GM12878 (cell line): ENCODE measurements around the gene SIGLEC5. TPM values are rescaled to one million over a fixed set of nuclear protein-coding genes. Genes with fewer than 3 reads are reported as not detected.

Source experiments
- ATAC-seq: fragments of 200-7000 bp; cut with Tn5 transposase; 3 replicates; pipeline ENCODE4 v1.9.1; 2020; ENCODE audit warnings: mild to moderate bottlenecking, moderate library complexity
- BruUV-seq: library from RNA; stranded (reverse); fragments of 400-500 nt; replicated peaks from 2 replicates; lab custom pipeline; 2021; lab: Mats Ljungman, UMichigan
- CTCF ChIA-PET: fragments of 300-600 bp; sonication (Branson Sonifier 250); formaldehyde crosslinking; extraction: SDS; loops from one replicate; lab custom pipeline; 2021; ENCODE audit warnings: inconsistent platforms; lab: Yijun Ruan, JAX
- POLR2A ChIA-PET: fragments of 350-600 bp; formaldehyde crosslinking; extraction: SDS; loops from one replicate; lab custom pipeline; 2021; ENCODE audit warnings: inconsistent platforms; lab: Charles Lee
- RAD21 ChIA-PET: fragments of 300-600 bp; sonication (Branson Sonifier 250); formaldehyde crosslinking; loops from one replicate; lab custom pipeline; 2023; ENCODE audit warnings: antibody characterized with exemption; ENCODE audit not compliant: unreplicated experiment; lab: Charles Lee
- SMC1A ChIA-PET: fragments of 300-600 bp; sonication (Branson Sonifier 250); formaldehyde crosslinking; loops from one replicate; lab custom pipeline; 2023; ENCODE audit not compliant: unreplicated experiment, uncharacterized antibody; lab: Charles Lee
- DNase-seq: peaks from one replicate; pipeline ENCODE4 v3.0.0-alpha.2; 2011; ENCODE audit warnings: low read depth, low spot score
- FAIRE-seq: peaks from 3 replicates; lab custom pipeline; 2011; peaks lifted over from hg19 to GRCh38; lab: Jason Lieb, UNC
- H2AFZ ChIP-seq: 2 replicates; pipeline ENCODE4 v1.6.0; 2011; ENCODE audit warnings: low read depth, low read length, control low read depth; ENCODE audit not compliant: control insufficient read depth
- H3K27ac ChIP-seq: 2 replicates; pipeline ENCODE4 v1.5.1; 2011; ENCODE audit warnings: control low read depth; ENCODE audit not compliant: control insufficient read depth, insufficient read depth
- H3K27me3 ChIP-seq, 2 experiments: replicated peaks in 1 of 2; 2 replicates each; pipeline versions ENCODE4 v1.6.0 to v1.6.1; 2011; ENCODE audit warnings: low read length in 1 of 2; ENCODE audit not compliant: control insufficient read depth in 2 of 2, insufficient read depth in 2 of 2
- H3K36me3 ChIP-seq, 2 experiments: 2 replicates each; pipeline ENCODE4 v1.5.1; 2011; ENCODE audit warnings: low read length in 1 of 2; ENCODE audit not compliant: control insufficient read depth in 2 of 2, insufficient read depth in 2 of 2
- H3K4me1 ChIP-seq: 2 replicates; pipeline ENCODE4 v1.6.1; 2011; ENCODE audit warnings: mild to moderate bottlenecking, low read length, moderate library complexity, mixed read lengths; ENCODE audit not compliant: control insufficient read depth, insufficient read depth
- H3K4me2 ChIP-seq: 2 replicates; pipeline ENCODE4 v1.6.0; 2011; ENCODE audit warnings: control low read depth; ENCODE audit not compliant: control insufficient read depth, insufficient read depth
- H3K4me3 ChIP-seq: fragments of 200-600 bp; sonication (generic); 2 replicates; pipeline ENCODE4 v1.5.1; 2016
- H3K79me2 ChIP-seq: 2 replicates; pipeline ENCODE4 v1.6.0; 2011; ENCODE audit warnings: low read length; ENCODE audit not compliant: control insufficient read depth, insufficient read depth
- H3K9ac ChIP-seq: 2 replicates; pipeline ENCODE4 v1.8.0; 2011; ENCODE audit warnings: low read length, control low read depth, mixed read lengths; ENCODE audit not compliant: control insufficient read depth, insufficient read depth
- H3K9me3 ChIP-seq: replicated peaks from 3 replicates; pipeline ENCODE4 v1.5.1; 2011; ENCODE audit warnings: mild to moderate bottlenecking, low read length; ENCODE audit not compliant: control insufficient read depth, insufficient read depth
- H4K20me1 ChIP-seq: 2 replicates; pipeline ENCODE4 v1.6.0; 2011; ENCODE audit not compliant: control insufficient read depth, insufficient read depth
- CTCF ChIP-seq, 3 experiments: IDR thresholded peaks in 2 of 3; conservative IDR thresholded peaks in 1 of 3; 2 replicates each; pipeline ENCODE4 v1.5.1; 2011; ENCODE audit warnings: low read depth in 3 of 3, low read length in 3 of 3, mild to moderate bottlenecking in 3 of 3, control low read depth in 2 of 3, moderate library complexity in 2 of 3, inconsistent platforms in 1 of 3, mixed read lengths in 1 of 3; ENCODE audit not compliant: control insufficient read depth in 2 of 3, insufficient read depth in 1 of 3; ENCODE audit errors: extremely low read depth in 1 of 3
- WGBS: methylation state at CpG from one replicate; pipeline ENCODE4 v1.1.6; 2016; ENCODE audit warnings: low lambda C conversion rate; ENCODE audit not compliant: insufficient replicate concordance, insufficient coverage; ENCODE audit errors: missing lambda C conversion rate; 5-methylcytosine and 5-hydroxymethylcytosine counted together
- in situ Hi-C: fragments of 300-500 bp; cut with MboI; formaldehyde crosslinking; loops from 9 replicates; pipeline ENCODE4 v1.14.3; 2018; ENCODE audit warnings: mixed read lengths
- intact Hi-C: fragments of 100-400 bp; cut with micrococcal nuclease; formaldehyde crosslinking; loops from one replicate; pipeline ENCODE4 v1.14.2; 2022; ENCODE audit not compliant: unreplicated experiment
- polyA plus RNA-seq, 11 experiments: library from polyadenylated mRNA; depleted of rRNA in 4 of 11; unstranded in 6 of 11; stranded (reverse) in 5 of 11; fragments of >200 nt; fragmentation: Nextera tagmentation in 4 of 11; fragmentation: Illumina TruSeq in 1 of 11; extraction: Ambion mirVana in 4 of 11; extraction: Trizol in 1 of 11; gene quantifications; 1 replicate in 1 of 11; 2 replicates in 10 of 11; pipeline versions ENCODE4 v1.2.1 to v1.2.3, GENCODE V29; 2011 to 2016; ENCODE audit warnings: inconsistent platforms in 2 of 11, missing spikeins in 2 of 11, low read depth in 1 of 11
- total RNA-seq, 4 experiments: library from RNA; depleted of rRNA in 3 of 4; stranded (reverse); fragments of >200 nt in 3 of 4; fragmentation: Illumina TruSeq in 1 of 4; extraction: Trizol in 1 of 4; gene quantifications; 2 replicates each; pipeline versions ENCODE4 v1.2.1 to v1.2.3, GENCODE V29; 2013 to 2021
- TF ChIP-seq, protein P1 (sequence below): IDR thresholded peaks from 2 replicates; pipeline ENCODE4 v1.6.1; 2011; ENCODE audit warnings: borderline replicate concordance, low read depth, mild to moderate bottlenecking, moderate library complexity, low read length; ENCODE audit not compliant: insufficient read depth, poor library complexity, severe bottlenecking

Gene SIGLEC5
- total and polyA plus RNA-seq, 10 of the 15 experiments (the other 5 are each of a cell fraction or from before 2014, with no cell fraction given): 0.05 to 2.5 (median 1.4) TPM; not detected in 1

DNA sequence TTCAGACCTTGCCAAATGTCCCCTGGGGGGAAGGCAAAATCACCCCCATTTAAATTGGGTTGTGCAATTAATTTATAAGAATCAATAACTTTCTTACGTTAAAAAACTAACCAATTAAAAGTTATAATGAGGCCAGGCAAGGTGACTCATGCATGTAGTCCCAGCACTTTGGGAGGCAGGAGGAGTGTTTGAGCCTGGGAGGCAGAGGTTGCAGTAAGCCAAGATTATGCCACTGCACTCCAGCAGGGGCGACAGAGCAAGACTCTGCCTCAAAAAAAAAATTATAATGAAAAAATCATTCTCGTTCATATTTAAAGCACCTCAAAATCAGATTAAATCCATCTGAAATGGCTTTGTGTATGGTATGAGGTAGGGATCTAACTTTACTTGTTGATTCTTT is 34.8 kb upstream of the SIGLEC5 start:
- ChIA-PET RAD21 (no interaction called here), POLR2A (no interaction called here), CTCF (no interaction called here), SMC1A (no interaction called here)
- H2AFZ ChIP-seq: no peak overlapping the region
- no TSS peak for BruUV-seq
- H3K27ac ChIP-seq: no peak overlapping the region
- H4K20me1 ChIP-seq: no peaks in the 10 kb centered on the region
- H3K27me3 ChIP-seq: no peaks in the 10 kb centered on the region
- TF ChIP-seq, protein P1, sequence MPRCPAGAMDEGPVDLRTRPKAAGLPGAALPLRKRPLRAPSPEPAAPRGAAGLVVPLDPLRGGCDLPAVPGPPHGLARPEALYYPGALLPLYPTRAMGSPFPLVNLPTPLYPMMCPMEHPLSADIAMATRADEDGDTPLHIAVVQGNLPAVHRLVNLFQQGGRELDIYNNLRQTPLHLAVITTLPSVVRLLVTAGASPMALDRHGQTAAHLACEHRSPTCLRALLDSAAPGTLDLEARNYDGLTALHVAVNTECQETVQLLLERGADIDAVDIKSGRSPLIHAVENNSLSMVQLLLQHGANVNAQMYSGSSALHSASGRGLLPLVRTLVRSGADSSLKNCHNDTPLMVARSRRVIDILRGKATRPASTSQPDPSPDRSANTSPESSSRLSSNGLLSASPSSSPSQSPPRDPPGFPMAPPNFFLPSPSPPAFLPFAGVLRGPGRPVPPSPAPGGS: no peak
- TF ChIP-seq CTCF (IDR thresholded peaks at IDR 0.05 in 2 of 3, conservative IDR thresholded peaks at IDR 0.05 in 1 of 3; ENCODE audit: control insufficient read depth in 2 of 3, extremely low read depth in 1 of 3, insufficient read depth in 1 of 3, low read depth in 3 of 3, low read length in 3 of 3): peak in 1 of 3 experiments; percentile 21; a peak in 1 of 6 replicates
- ATAC-seq: no peak
- no peaks in the 10 kb centered on the region for H3K79me2 ChIP-seq
- H3K9ac ChIP-seq: no peak overlapping the region
- DNase-seq: no peak
- H3K4me2 ChIP-seq: no peak overlapping the region
- H3K9me3 ChIP-seq: no peaks in the 10 kb centered on the region
- H3K36me3 ChIP-seq: no peaks in the 10 kb centered on the region
- intact Hi-C loops (no loop called here), in situ Hi-C loops (loop anchor here (5.0 kb wide), 1 partner anchor 328 kb away; no protein-coding TSS in a partner anchor)
- H3K4me3 ChIP-seq: no peak overlapping the region
- H3K4me1 ChIP-seq: no peaks in the 10 kb centered on the region
- 15% methylated on average over 3 of the region's 3 CpGs for WGBS
- no peak for FAIRE-seq
